HG03280 (cell line): Measurements from ENCODE around the gene KLHDC7B.
"Not testable (repeated sequence)": the region's sequence is repeated elsewhere in the genome, so short reads cannot be mapped to it uniquely, and the experiment has no call there.

Experiments
- ATAC-seq: cut with Tn5 transposase; IDR thresholded peaks from one replicate; pipeline ENCODE4 v1.9.1; 2021; ENCODE audit warnings: mild to moderate bottlenecking, moderate library complexity; ENCODE audit not compliant: unreplicated experiment

The KLHDC7B gene

DNA sequence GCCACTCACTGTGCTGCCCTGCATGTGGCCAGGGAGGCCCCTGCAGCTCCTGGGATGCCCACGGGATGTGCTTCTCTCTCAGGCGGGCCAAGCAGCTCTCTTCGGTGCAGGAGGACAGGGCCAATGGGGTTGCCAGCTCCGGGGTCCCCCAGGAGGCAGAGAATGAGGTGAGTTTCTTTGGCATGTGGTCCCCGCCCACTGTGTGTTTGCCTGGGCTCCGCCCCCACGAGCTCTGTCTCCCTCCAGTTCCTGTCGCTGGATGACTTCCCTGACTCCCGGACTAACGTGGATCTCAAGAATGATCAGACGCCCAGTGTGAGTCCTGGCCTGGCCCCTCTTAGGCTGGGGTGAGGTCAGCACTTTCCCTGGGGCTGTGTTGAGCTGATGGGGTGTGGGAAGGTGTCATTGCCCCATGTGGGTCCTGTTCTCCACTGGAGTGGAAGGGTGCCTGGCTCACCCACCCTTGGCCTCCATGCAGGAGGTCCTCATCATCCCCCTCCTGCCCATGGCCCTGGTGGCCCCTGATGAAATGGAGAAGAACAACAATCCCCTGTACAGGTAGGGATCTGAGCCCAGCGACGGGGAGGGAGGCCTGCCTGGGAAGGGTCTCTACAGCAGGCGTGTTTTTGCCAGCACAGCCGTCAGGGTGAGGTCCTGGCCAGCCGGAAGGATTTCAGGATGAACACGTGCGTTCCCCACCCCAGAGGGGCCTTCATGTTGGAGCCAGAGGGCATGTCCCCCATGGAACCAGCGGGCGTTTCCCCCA, 28.0 kb upstream of the KLHDC7B start:
- no peak for ATAC-seq

DNA sequence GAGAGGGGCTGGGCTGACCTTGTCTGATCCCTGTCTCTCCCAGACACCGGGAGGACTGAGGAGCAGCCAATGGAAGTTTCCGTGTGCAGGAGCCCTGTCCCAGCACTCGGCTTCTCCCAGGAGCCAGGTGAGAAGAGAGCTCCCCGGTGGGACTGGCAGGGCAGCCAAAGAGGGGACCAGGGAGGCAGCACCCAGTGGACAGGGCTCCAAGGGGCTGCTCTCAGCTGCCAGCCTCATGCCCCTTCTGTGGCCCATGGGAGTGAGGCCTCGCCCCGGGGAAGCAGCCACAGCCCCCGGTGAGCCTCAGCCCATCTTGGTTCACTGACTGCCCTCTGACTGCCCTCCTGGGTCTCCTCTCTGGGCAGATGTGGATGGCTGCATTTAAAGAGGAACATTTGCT, 27.1 kb upstream of the KLHDC7B start:
- ATAC-seq = no peak

DNA sequence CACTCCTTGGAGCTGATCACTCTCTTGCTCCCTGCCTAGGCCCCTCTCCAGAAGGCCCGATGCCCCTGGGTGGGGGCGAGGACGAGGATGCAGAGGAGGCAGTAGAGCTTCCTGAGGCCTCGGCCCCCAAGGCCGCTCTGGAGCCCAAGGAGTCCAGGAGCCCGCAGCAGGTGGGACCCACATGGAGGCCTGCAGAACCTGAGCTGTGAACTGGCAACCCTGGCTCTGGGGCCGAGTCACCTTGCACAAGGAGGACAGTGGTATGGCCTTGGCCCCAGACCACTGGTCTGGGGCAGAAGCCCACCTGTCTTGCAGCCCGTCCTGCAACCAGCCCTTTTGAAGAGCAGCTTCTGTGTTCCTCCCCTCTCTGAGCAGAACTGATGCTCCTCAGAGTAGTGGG, 26.5 kb upstream of the KLHDC7B start:
- ATAC-seq = no peak

DNA sequence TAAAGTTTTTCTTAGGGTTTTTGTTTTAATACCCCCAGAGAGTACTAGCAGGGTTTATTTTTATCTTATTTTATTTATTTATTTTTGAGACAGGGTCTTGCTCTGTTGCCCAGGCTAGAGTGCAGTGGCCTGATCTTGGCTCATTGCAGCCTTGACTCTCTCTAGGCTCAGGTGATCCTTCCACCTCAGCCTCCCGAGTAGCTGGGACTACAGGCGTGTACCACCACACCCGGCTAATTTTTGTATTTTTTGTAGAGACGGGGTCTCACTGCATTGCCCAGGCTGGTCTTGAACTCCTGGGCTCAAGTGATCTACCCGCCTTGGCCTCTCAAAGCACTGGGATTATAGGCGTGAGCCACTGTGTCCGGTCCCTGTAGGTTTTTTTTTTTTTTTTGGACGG, 25.5 kb upstream of the KLHDC7B start:
- ATAC-seq = not testable (repeated sequence)

DNA sequence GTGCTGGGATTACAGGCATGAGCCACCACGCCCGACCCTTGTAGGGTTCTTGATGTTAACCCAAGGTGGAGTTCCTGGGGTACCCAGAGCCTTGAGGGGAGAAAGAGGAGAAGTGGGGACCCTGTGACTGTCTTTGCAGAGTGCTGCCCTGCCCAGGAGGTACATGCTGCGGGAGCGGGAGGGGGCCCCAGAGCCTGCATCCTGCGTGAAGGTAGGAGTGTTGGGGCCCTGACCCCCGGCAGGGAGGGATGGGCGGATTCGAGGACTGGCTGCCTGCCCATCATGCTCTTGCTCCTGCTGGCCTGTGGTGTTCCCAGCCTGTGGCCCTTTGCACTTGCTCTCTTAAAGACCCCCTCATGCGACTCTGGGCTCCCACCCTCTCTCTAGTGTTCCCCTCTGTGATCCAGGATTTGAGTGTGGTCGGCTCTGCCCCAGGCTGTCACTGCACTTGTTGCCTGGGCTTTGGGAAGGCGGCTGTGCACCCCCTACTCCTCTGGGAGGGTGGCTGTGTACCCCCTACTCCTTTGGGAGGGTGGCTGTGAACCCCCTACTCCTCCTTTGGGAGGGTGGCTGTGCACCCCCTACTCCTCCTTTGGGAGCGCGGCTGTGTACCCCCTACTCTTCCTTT, 24.8 kb upstream of the KLHDC7B start:
- no peak for ATAC-seq

DNA sequence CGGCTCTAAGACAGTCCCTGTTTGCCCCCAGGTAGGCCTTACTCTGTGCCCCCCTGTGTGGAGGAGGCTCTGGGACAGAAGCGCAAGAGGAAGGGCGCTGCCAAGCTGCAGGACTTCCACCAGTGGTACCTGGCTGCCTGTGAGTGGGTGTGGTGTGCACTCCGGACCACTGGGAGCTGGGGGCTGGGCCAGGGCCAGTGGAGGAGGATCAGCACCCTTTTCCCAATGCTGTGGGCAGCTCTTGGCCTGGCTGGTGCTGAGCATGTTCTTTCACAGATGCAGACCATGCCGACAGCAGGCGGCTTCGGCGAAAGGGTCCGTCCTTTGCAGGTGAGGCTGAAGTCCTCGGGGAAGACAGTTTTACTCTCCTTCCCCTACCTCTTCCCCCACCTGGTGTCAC, 24.0 kb upstream of the KLHDC7B start:
- no peak for ATAC-seq

DNA sequence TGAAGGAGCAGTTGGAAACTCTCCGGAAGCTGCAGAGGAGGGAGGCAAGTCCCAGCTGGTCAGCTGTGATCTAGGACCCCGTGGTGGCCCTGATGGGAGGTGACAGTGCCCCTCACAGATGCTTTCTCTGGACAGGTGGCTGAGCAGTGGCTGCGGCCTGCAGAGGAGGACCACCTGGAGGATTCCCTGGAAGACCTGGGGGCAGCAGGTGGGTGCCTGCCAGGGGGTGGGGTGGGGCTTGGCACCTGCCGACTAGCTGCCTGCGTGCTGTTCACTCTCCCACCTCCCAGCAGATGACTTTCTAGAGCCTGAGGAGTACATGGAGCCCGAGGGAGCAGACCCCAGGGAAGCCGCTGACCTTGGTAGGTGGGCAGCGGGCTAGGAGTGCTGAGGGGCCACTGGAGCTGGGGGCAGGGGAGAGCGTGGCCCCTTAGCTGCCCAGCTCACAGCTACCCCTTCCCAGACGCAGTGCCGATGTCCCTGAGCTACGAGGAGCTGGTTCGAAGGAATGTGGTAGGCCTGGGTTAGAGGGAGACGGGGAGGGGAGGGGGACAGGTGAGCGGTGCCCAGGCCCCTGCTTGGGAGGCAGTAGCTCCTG, 23.4 kb upstream of the KLHDC7B start:
- no peak for ATAC-seq

DNA sequence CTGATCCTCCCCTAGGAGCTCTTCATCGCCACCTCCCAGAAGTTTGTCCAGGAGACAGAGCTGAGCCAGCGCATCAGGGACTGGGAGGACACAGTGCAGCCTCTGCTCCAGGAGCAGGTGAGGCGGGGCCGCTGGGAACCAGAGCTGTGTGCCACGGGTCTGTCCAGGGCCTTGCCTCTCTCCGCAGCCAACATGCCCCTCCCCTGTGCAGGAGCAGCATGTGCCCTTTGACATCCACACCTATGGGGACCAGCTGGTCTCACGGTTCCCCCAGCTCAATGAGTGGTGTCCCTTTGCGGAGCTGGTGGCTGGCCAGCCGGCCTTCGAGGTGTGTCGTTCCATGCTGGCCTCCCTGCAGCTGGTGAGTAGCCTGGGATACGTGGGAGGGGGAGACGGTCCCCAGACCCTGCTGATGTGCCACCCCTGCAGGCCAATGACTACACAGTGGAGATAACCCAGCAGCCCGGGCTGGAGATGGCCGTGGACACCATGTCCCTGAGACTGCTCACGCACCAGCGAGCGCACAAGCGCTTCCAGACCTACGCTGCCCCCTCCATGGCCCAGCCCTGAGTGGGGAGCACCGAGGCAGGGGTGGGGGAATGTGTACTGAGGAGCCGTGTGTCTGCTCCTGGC, 22.8 kb upstream of the KLHDC7B start:
- ATAC-seq = no peak

DNA sequence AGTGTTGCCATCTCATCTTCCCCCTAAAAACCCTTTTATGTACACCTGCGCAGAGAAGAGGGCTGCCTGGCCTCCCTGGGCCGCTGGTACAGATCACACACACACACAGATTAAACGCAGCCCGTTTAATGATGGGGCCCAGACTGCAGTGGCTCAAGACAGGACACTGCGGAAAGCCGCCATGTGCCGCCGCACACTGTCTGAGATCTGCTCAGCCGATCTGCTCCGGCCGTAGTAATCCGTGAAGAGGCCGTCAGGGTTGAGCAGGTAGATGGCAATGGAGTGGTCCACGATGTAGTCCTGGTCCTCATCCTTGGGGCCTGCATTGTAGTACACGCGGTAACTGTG, 22.3 kb upstream of the KLHDC7B start:
- ATAC-seq = no peak

DNA sequence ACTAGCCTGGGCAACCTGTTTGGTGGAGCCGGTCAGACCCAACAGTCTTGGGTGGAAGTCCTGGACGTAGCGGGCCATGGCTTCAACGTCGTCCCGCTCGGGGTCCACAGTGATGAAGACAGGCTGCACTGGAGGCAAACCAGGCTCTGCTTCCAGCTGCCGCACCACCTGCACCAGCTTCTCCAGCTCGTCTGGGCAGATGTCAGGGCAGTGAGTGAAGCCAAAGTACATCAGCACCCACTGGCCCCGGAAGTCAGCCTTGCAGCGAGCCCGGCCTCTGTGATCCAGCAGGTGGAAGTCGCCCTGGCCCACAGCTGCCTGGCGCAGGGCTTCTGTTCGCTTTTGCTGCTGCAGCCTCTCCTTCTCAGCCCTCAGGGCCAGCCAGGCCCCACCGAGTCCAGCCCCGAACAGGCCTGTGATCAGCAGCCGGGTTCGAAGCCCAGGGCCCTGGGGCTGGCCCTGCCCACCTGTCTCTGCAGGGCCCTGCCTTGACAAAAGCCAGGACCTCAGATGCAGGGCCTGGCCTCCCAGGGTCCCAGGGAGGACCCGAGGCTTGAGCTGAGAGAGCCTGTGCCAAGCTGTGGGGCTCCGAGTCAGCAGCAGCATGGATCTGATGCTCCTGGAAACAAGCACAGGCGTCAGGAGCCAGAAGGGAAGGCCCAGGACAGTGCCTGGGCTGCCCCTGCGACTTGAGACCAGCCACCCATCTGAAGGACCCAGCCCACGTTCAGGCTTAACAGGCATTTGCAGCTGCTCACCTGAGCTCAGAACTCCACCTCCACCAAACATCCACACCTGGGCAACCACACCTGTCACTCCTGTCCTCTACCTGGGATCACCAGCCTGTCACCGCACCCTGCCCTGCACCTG, 21.7 kb upstream of the KLHDC7B start:
- ATAC-seq = no peak

DNA sequence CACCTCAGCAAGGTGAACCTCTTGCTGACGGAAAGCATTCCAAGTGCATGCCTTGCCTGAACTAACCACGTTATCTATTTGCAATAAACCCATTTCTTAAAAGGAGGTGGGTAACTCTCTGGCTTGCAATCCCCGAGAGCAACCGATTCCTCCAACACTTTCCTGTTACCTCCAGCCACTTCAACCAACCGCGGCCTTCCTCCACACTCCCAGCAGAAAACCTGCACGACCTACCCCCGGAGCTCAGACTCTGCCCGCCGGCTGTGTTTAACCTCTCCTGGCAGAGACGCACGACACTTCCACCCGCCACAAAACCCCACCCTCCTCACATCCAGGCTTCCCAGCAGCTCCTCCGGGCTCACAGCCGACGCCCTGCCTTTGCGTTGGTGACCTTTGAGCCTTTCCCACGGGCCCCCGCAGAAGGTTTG, 21.0 kb upstream of the KLHDC7B start:
- no peak for ATAC-seq

DNA sequence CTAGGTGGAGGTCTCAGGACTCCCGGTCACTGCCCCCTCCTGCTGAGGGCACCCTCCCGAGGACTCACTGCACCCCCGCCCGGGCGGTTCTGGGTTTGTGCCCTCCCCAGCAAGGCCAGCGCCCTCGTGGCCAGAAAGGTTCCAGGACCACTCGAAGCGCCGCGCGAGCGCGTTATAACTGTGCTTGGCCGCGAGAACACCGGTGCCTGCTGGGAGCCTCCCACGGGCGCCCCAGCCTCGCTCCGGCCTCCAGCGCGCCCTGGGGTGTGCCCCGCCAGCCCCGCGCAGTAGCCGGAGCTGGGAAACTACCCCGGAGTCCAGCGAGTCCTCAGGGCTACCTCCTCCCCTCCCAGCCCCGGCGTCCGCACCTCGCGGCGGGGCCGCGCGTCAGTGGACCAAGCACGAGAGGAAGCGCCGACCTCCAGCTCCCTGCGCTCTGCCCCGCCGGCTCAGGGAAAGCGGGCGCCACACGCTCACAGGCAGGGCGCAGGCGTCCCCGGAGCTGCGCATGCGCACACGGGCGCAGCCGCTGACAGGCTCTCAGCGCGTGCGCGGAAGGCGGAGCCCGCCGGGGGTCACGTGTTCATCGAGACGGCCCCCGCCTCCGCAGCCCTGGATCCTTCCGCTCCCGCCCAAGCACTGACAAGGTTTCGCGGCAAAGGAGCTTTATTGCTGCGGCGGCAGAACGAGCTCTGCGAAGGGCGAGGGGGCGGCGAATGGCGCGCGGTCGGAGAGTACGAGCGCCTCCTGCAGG, 20.4 kb upstream of the KLHDC7B start, which contains the start of gene SCO2:
Gene SCO2, minus strand, starts transcription at position 495 of the 754 bp plus-strand sequence. CDS start 1,187 bp downstream, outside the sequence.
- peak; percentile 41 for ATAC-seq

DNA sequence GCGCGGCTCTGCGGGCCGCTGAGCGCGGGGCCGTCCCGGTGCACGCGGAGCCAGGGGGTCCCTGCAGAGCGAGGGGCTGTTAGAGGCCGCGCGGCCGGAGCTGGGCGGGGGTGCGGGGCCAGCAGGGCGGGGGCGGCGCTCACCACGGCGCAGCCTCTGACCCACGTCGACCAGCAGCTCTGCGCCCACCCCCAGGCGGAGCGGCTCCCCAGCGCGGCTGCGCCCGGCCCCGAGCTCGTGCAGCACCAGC, 19.9 kb upstream of the KLHDC7B start:
- ATAC-seq = no peak

DNA sequence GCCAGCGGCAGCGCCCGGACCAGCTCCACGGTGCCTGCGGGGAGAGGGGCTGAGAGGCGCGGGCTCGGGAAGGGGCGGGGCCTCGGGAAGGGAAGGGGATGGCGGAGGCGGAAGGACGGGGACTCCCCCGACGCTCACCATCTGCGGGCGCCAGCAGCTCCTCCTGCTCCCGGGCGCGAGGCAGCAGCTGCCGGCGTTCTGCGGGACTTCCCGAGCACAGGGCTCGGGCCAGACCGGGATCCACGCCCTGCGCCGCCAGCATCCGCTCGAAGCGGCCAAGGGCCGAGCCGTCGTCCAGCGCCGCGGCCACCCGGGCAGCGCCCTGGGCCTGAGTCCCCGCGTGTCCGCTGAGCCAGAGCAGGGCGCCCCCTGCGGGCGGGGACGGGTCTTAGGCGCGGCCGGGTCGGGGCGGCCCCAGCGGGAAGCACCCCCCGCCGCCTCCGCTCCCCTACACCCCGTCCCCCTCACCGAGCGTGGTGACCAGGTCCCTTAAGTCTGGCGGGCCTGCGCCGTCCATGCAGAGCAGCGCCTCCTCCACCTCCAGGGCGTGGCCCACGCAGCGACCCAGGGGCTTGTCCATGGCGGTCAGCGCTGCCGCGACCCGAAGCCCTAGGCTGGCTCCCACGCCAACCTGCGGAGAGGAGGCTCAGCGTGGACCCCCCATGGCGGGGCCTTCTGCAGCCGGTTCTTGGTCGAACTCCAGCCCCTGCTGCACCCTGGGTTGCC, 19.4 kb upstream of the KLHDC7B start:
- ATAC-seq = peak; percentile 25

DNA sequence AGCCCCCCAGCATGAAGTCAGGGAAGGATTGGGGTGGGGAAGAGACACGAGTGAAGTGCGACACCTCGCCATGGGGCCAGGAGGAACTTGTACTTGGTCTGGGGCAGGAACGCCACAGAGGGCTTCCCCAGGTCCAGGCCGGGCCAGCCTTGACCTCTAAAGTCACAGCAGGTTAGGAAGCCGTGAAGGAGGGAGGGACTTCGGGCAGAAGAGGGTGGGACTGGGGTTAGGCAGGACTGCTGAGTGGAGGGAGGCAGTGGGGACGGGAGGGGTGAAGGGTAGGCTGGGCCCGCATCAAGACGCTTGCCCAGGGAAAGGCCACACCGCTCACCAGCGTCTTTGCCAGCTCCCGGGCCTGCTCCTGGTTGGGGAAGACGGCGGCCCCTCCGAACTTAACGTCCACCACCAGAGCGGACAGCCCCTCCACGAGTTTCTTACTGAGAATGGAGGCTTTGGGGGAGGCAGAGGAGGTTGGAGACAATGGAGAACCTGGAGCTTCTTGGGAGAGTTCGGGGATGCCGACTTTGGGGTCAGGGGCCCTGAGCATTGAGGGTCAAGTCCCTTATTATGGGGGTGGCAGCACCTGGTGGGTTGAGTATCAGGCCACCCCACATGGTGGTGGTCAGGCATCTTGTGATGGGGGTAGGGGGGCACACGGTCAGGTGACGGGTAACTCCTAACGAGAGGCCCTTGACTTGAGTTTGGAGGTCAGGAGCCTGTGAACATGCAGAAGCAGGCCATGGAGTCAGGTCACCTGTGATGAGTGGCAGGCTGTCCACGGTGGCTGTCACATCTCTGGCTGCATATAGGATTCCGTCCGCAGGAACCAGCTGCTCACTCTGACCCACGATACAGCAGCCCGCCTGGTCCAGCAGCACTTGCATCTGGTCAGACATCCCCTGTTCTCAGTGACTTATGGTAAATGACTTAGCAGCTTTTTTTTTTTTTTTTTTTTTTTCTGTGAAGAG, 18.6 kb upstream of the KLHDC7B start:
- ATAC-seq = no peak

DNA sequence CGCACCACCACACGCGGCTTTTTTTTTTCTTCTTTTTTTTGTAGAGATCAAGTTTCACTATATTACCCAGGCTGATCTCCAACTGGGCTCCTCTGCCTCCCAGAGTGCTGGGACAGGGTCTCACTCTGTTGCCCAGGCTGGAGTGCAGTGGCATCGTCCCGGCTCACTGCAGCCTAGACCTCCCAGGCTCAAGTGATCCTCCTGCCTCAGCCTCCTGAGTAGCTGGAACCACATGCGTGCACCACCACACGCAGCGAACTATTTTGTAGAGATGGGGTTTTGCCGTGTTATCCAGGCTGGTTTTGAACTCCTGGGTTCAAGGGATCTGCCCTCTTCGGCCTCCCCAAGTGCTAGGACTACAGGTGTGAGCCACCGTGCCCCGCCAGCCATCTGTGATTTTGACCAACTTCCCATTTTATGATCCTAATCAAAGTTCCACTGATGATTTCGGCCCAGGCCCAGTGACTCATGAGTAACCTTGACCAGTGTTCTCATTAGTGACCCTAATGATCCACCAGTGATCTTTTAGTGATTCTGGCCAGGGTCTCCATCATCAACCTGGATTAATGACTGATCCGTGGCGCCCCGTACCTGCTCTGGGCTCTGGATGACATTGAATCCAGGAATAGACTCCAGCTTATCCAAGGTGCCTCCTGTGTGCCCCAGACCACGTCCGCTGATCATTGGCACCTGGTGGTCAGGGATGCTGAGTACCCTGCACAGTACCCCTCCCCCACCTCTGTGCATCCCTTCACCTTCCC, 17.6 kb upstream of the KLHDC7B start:
- ATAC-seq = no peak

DNA sequence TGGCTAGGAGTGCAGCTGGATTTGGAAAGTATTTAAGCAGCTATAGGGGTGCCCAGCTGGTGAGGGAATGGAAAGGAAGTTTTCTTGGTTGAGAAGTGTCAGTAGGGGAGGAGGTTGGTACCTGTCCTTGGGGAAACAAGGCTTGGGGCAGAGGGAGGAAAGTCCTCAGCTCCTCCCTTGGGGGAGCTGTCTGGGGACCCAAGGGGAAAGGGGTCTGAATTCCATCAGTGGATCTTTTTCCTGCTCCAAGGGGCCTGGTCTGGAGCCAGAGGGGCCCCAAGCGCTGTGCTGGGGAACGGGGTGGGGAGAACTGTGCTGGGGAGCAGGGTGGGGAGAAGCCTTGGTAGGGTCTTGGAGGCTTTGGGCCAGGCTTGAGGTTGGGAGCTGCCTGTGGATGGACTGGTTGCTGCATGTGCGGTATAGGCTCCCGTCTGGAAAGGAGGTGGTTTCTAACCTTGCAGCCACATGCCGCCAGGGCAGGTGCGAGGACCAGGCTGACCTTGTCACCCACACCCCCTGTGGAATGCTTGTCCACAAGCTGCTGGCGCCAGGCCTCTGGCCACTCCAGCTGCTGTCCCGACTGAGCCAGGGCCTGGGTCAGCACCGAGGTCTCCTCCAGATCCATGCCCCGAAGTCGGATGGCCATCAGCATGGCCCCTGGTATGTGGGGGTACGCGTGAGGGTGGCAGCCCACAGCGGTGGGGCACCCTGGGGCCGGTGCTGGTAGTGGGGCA, 16.9 kb upstream of the KLHDC7B start:
- no peak for ATAC-seq
